BLaER1 treated with 17β-estradiol and CSF1 and Interleukin-3, amounts not matched to agents 10 nM and 100 nM (cell line): ENCODE measurements around the gene PLCB1.

ENCODE experiments used
- H3K27ac ChIP-seq, 11 experiments: shearing (Covaris generic); formaldehyde crosslinking; 2 replicates each; pipeline ENCODE4 v1.8.1; 2022
- H3K27me3 ChIP-seq, 11 experiments: shearing (Covaris generic); formaldehyde crosslinking; 2 replicates each; pipeline ENCODE4 v1.8.1; 2022
- H3K36me3 ChIP-seq, 11 experiments: shearing (Covaris generic); formaldehyde crosslinking; 2 replicates each; pipeline ENCODE4 v1.8.1; 2022
- H3K4me1 ChIP-seq, 10 experiments: shearing (Covaris generic); formaldehyde crosslinking; 2 replicates each; pipeline ENCODE4 v1.8.1; 2022
- H3K4me2 ChIP-seq, 11 experiments: shearing (Covaris generic); formaldehyde crosslinking; 2 replicates each; pipeline ENCODE4 v1.8.1; 2022
- H3K4me3 ChIP-seq, 10 experiments: shearing (Covaris generic); formaldehyde crosslinking; 2 replicates each; pipeline ENCODE4 v1.8.1; 2022
- H3K9ac ChIP-seq, 11 experiments: shearing (Covaris generic); formaldehyde crosslinking; 2 replicates each; pipeline ENCODE4 v1.8.1; 2022
- H3K9me3 ChIP-seq, 11 experiments: shearing (Covaris generic); formaldehyde crosslinking; replicated peaks in 1 of 11; 2 replicates each; pipeline ENCODE4 v1.8.1; 2022
- H4K20me1 ChIP-seq, 11 experiments: shearing (Covaris generic); formaldehyde crosslinking; 2 replicates each; pipeline ENCODE4 v1.8.1; 2022
- Cebpa-rat ChIP-seq, 11 experiments: shearing (Covaris generic); IDR thresholded peaks; 2 replicates each; pipeline ENCODE4 v1.8.1; 2022

Gene PLCB1

DNA sequence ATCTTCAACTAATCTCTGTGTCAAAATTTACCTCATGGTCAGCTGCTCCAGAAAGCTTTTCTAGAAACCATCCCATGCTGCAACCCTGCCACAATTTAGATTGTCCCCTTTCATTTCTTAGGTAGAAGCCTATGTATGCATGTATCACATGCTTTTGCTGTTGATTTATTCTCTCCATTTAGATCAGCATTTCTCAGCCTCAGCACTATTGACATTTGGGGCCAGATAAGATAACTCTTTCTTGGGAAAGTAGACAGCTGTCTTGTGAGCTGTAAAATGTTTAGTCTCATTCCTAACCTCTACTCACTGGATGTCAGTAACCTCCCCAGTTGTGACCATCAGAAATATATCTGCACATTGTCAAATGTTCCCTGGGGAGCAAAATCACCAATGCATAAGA, 99.0 kb downstream of the PLCB1 start:
- Histone ChIP-seq H4K20me1 (no peaks in the 10 kb centered on the region), H3K36me3 (peaks cover 0 to 4% (median 0%) of the 10 kb centered on the region in 11 experiments; a peak in 2 of 22 replicates), H3K27me3 (no peaks in the 10 kb centered on the region), H3K9ac (no peak overlapping the region), H3K4me3 (no peak overlapping the region), H3K27ac (no peak overlapping the region), H3K9me3 (peaks cover 0 to 7% (median 0%) of the 10 kb centered on the region in 11 experiments; a peak in 2 of 22 replicates), H3K4me2 (peak overlapping the region in 8 of 11 experiments; percentile 15 to 68 (median 33); a peak in 14 of 22 replicates), H3K4me1 (peaks cover 0 to 54% (median 34%) of the 10 kb centered on the region in 10 experiments; a peak in 13 of 20 replicates)
- no peak for TF ChIP-seq Cebpa-rat (IDR thresholded peaks at IDR 0.05)

DNA sequence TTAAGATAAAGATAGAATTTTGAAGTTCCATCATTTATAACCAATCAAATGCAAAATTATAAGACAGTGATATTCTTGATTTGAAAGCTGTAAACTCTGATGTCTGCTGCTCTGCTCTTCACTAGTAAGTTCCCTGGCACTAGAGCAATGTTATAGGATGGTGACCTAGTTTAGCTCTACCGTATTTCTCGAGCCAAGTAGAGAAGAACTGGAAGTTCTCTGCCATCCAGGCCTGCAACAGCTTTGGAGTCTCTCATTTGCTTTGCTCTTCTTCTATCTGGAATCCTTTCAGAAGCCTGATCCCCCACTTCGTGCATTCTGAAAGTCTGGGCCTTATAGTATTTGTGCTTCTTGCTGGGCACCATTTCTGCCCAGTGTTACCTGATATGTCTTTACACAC, 100.3 kb downstream of the PLCB1 start:
- no peaks in the 10 kb centered on the region for H3K27me3 ChIP-seq
- H3K4me3 ChIP-seq = no peak overlapping the region
- no peaks in the 10 kb centered on the region for H4K20me1 ChIP-seq
- H3K9ac ChIP-seq = no peak overlapping the region
- peaks cover 0 to 54% (median 34%) of the 10 kb centered on the region in 10 experiments; a peak in 13 of 20 replicates for H3K4me1 ChIP-seq
- H3K4me2 ChIP-seq = peak overlapping the region in 6 of 11 experiments; percentile 1 to 76 (median 41); a peak in 7 of 22 replicates
- no peak for TF ChIP-seq Cebpa-rat (IDR thresholded peaks at IDR 0.05)
- H3K36me3 ChIP-seq = 0 out of 22 replicates have a peak, but pooled peaks cover 0 to 3% (median 0%) of the 10 kb centered on the region in 11 experiments
- peaks cover 0 to 7% (median 0%) of the 10 kb centered on the region in 11 experiments; a peak in 2 of 22 replicates for H3K9me3 ChIP-seq
- H3K27ac ChIP-seq = no peak overlapping the region

DNA sequence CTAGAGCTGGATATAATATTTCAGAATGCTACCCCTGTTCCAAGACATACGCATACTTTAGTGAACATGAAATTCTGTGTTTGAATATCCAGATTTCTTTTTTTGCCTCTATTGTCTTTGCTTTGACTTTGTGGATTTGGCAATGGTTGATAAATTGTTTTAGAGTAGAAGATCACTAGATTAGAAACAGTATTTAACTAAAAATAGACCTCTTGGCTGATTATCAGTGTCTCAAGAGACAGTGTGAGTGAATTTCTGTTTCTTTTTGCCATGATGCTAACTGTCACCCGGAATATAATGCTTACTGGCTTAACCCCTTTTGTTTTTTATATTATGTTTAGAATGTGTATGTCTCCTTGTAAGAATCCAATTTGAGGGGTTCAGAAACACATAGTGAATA, 102.5 kb downstream of the PLCB1 start:
- peak overlapping the region in 2 of 10 experiments; percentile 13 to 15; a peak in 2 of 20 replicates for H3K4me3 ChIP-seq
- peak overlapping the region in 6 of 11 experiments; percentile 0 to 48 (median 27); a peak in 6 of 22 replicates for H3K27ac ChIP-seq
- H3K9ac ChIP-seq = peak overlapping the region in 1 of 11 experiments; percentile 4; a peak in 2 of 22 replicates
- 0 out of 22 replicates have a peak, but pooled peaks cover 0 to 3% (median 0%) of the 10 kb centered on the region in 11 experiments for H3K36me3 ChIP-seq
- TF ChIP-seq Cebpa-rat (IDR thresholded peaks at IDR 0.05) = no peak
- no peaks in the 10 kb centered on the region for H4K20me1 ChIP-seq
- peaks cover 0 to 54% (median 34%) of the 10 kb centered on the region in 10 experiments; a peak in 13 of 20 replicates for H3K4me1 ChIP-seq
- peak overlapping the region in 8 of 11 experiments; percentile 36 to 76 (median 56); a peak in 16 of 22 replicates for H3K4me2 ChIP-seq
- no peaks in the 10 kb centered on the region for H3K27me3 ChIP-seq
- H3K9me3 ChIP-seq = peaks cover 0 to 7% (median 0%) of the 10 kb centered on the region in 11 experiments; a peak in 2 of 22 replicates

DNA sequence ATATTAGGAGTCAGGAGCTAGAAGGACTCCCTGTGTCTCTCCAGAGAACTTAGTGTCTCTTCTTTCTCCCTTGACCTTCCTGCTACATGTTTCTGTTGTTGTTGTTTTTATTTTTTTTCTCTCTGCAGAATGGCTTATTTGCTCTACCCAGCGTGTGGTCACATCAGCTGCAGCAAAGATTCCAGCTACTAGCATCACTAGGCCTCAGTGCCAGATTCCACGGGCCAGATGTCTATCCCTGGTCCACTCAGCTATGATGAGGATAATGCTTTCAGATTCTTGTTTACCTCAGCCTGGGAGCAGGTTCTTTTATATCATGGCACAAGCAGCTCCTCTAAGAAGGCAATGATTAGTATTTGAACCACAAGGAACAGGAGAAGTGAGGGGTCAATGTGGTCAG, 110.0 kb downstream of the PLCB1 start:
- Histone ChIP-seq H3K36me3 (peaks cover 0 to 12% (median 0%) of the 10 kb centered on the region in 11 experiments; a peak in 2 of 22 replicates), H3K27ac (no peak overlapping the region; a peak in 1 of 22 replicates), H3K9ac (no peak overlapping the region), H3K4me1 (peaks cover 6 to 21% (median 15%) of the 10 kb centered on the region in 10 experiments; a peak in 18 of 20 replicates), H4K20me1 (no peaks in the 10 kb centered on the region), H3K9me3 (peaks cover 0 to 18% (median 10%) of the 10 kb centered on the region in 11 experiments; a peak in 8 of 22 replicates), H3K4me3 (no peak overlapping the region), H3K27me3 (no peaks in the 10 kb centered on the region), H3K4me2 (peak overlapping the region in 8 of 11 experiments; percentile 4 to 60 (median 50); a peak in 7 of 22 replicates)
- TF ChIP-seq Cebpa-rat (IDR thresholded peaks at IDR 0.05) = no peak

DNA sequence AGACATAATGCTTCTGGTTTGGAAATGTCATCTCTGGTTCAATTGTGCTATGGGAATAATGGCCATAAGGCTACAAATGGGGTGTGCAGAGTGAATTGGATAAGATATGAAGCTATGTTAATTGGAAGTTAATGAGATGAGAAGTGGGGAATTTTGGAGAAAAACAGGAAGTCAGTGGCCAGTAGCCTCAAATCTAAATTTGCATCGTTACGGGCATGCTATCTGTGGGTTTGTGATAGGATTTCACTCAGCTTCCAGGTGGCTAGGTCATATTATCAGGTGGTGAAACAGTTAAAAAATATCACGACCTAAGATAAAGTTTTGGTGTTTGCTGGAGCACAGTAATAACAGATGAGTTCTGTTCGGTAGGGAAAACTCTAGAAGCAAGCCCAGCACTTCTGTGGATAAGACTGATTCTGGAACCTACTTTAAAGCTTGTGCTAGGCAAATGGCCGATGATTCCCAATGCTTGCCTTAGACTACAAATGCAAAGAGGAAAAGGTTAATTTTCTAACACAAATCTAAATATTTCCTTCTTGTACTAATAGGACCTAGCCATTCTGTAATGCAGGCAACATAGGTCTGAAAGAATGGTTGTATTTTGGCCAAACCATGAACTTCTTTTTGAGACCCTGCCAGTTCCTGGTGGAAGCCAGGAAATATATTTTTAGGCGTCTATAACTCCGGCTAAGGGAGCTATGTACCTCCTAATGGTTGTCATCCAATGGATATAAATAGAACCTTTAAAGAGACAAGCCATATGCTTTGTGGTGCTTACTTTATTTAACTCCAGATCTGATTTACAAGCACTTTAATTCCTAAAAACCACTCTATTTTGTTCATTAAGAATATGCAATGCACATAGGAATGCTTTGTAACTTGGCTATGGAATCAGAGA, 111.0 kb downstream of the PLCB1 start:
- no peaks in the 10 kb centered on the region for H4K20me1 ChIP-seq
- TF ChIP-seq Cebpa-rat (IDR thresholded peaks at IDR 0.05) = no peak
- H3K36me3 ChIP-seq = peaks cover 0 to 12% (median 0%) of the 10 kb centered on the region in 11 experiments; a peak in 2 of 22 replicates
- peaks cover 0 to 18% (median 10%) of the 10 kb centered on the region in 11 experiments; a peak in 8 of 22 replicates for H3K9me3 ChIP-seq
- H3K4me1 ChIP-seq = peaks cover 8 to 21% (median 15%) of the 10 kb centered on the region in 10 experiments; a peak in 18 of 20 replicates
- peak overlapping the region; percentile 4 to 60 (median 45); a peak in 18 of 22 replicates for H3K4me2 ChIP-seq
- H3K4me3 ChIP-seq = 0 out of 20 replicates have a peak overlapping the region, but pooled peaks of 1 of the 10 experiments have one; percentile 8
- H3K27me3 ChIP-seq = no peaks in the 10 kb centered on the region
- no peak overlapping the region for H3K27ac ChIP-seq
- H3K9ac ChIP-seq = no peak overlapping the region

DNA sequence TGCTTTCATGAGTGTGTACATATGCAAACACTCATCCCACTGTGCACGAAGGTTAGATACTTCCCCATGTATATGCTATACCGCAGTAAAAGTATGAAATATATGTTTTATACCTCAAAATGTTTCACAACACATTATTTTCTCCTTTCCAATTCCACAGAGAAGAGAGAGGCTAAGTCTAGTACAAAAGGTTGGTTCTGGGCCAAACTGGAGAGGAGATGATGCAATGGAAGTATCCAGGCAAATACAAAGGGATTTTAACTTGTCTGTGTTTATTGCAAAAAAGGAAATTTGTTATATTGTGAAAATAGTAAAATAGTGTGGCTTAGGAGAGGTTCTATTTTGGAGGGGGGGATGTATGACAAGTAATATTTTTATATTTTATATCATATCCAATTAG, 112.6 kb downstream of the PLCB1 start:
- H3K9me3 ChIP-seq = peaks cover 0 to 18% (median 10%) of the 10 kb centered on the region in 11 experiments; a peak in 8 of 22 replicates
- H3K4me3 ChIP-seq = no peak overlapping the region
- no peak overlapping the region for H3K4me2 ChIP-seq
- no peak overlapping the region for H3K9ac ChIP-seq
- H3K27ac ChIP-seq = no peak overlapping the region
- peaks cover 8 to 21% (median 15%) of the 10 kb centered on the region in 10 experiments; a peak in 18 of 20 replicates for H3K4me1 ChIP-seq
- TF ChIP-seq Cebpa-rat (IDR thresholded peaks at IDR 0.05) = no peak
- no peaks in the 10 kb centered on the region for H3K27me3 ChIP-seq
- no peaks in the 10 kb centered on the region for H4K20me1 ChIP-seq
- peaks cover 0 to 12% (median 0%) of the 10 kb centered on the region in 11 experiments; a peak in 2 of 22 replicates for H3K36me3 ChIP-seq

DNA sequence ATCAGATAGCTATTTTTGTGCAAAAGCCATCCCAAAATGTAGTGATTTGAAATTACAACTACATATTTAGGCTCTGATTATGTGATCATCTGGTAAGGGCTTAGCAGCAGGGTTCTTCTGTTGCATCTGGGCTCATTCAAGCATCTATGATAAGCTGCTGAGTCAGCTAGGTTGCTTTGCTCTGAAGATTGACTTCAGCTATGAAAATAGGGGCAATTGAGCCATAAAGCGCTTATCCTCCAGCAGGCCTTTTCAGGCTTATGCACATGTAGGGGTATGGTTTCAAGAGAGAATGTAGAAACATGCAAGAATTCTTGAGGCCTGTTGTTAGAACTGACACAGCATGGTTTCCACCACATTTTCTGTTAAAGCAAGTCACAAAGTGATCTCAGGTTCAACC, 114.1 kb downstream of the PLCB1 start:
- Histone ChIP-seq H3K27me3 (no peaks in the 10 kb centered on the region), H3K4me2 (no peak overlapping the region), H3K9ac (no peak overlapping the region), H3K27ac (no peak overlapping the region), H4K20me1 (no peaks in the 10 kb centered on the region), H3K9me3 (peaks cover 0 to 18% (median 10%) of the 10 kb centered on the region in 11 experiments; a peak in 8 of 22 replicates), H3K4me1 (peaks cover 8 to 21% (median 15%) of the 10 kb centered on the region in 10 experiments; a peak in 18 of 20 replicates), H3K4me3 (no peak overlapping the region), H3K36me3 (peaks cover 0 to 12% (median 0%) of the 10 kb centered on the region in 11 experiments; a peak in 2 of 22 replicates)
- TF ChIP-seq Cebpa-rat (IDR thresholded peaks at IDR 0.05) = no peak

DNA sequence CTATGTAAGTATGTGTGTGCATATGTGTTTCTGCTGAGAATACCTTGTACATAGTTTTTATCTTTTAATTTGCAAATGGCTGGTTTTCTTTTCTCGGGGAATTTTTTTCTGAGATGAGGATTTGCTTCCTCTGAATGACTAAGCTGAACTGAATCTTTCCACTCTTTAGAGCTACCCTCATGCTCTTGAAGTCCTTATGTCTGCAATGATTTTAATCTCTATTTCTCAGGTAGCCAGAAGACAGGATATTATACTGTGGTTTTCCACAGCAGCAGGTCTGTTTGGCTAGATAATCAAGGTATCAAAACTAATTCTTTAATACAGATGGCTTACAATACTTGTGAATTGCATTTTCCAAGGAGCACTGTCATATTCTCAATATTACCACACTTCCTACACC, 114.7 kb downstream of the PLCB1 start:
- no peak for TF ChIP-seq Cebpa-rat (IDR thresholded peaks at IDR 0.05)
- no peak overlapping the region for H3K27ac ChIP-seq
- H3K36me3 ChIP-seq = peaks cover 0 to 8% (median 0%) of the 10 kb centered on the region in 11 experiments; a peak in 2 of 22 replicates
- no peak overlapping the region for H3K9ac ChIP-seq
- H3K4me1 ChIP-seq = peaks cover 8 to 19% (median 16%) of the 10 kb centered on the region in 10 experiments; a peak in 18 of 20 replicates
- no peak overlapping the region for H3K4me3 ChIP-seq
- peaks cover 0 to 17% (median 9%) of the 10 kb centered on the region in 11 experiments; a peak in 8 of 22 replicates for H3K9me3 ChIP-seq
- no peaks in the 10 kb centered on the region for H4K20me1 ChIP-seq
- no peak overlapping the region for H3K4me2 ChIP-seq
- H3K27me3 ChIP-seq = no peaks in the 10 kb centered on the region
